ENCODE data around the gene NUDT4B.
"Not testable (repeated sequence)": the region's sequence is repeated elsewhere in the genome, so short reads cannot be mapped to it uniquely, and the experiment has no call there.

The NUDT4B gene

GRCh38 chr1:148748563-148749334 is at the start of gene NUDT4B:
Gene NUDT4B, plus strand, starts transcription at chr1:148748774. Its CDS starts 179 bp downstream, at chr1:148748953.
- not testable (repeated sequence) for DNase-seq (ENCODE audit: low spot score)

- DNase-seq (ENCODE audit: low spot score) = not testable (repeated sequence)
Measured at GRCh38 chr1:148699357-148699756, 49.2 kb upstream of the NUDT4B start.

- DNase-seq (ENCODE audit: low spot score) = not testable (repeated sequence)
Measured at GRCh38 chr1:148702242-148702641, 46.3 kb upstream of the NUDT4B start.

- DNase-seq (ENCODE audit: low spot score) = not testable (repeated sequence)
Measured at GRCh38 chr1:148703973-148704591, 44.5 kb upstream of the NUDT4B start.

- DNase-seq (ENCODE audit: low spot score) = not testable (repeated sequence)
Measured at GRCh38 chr1:148705316-148705948, 43.1 kb upstream of the NUDT4B start.

GRCh38 chr1:148708779-148709333 is 39.7 kb upstream of the NUDT4B start:
- not testable (repeated sequence) for DNase-seq (ENCODE audit: low spot score)

GRCh38 chr1:148710772-148711523 is 37.6 kb upstream of the NUDT4B start:
- not testable (repeated sequence) for DNase-seq (ENCODE audit: low spot score)

GRCh38 chr1:148712353-148712752 is 36.2 kb upstream of the NUDT4B start:
- not testable (repeated sequence) for DNase-seq (ENCODE audit: low spot score)

- DNase-seq (ENCODE audit: low spot score) = not testable (repeated sequence)
Measured at GRCh38 chr1:148715518-148715917, 33.1 kb upstream of the NUDT4B start.

GRCh38 chr1:148716966-148717520 is 31.5 kb upstream of the NUDT4B start:
- DNase-seq (ENCODE audit: low spot score) = not testable (repeated sequence)

GRCh38 chr1:148720918-148721317 is 27.7 kb upstream of the NUDT4B start:
- DNase-seq (ENCODE audit: low spot score) = not testable (repeated sequence)

- DNase-seq (ENCODE audit: low spot score) = not testable (repeated sequence)
Measured at GRCh38 chr1:148722758-148723157, 25.8 kb upstream of the NUDT4B start.

- not testable (repeated sequence) for DNase-seq (ENCODE audit: low spot score)
Measured at GRCh38 chr1:148723515-148723914, 25.1 kb upstream of the NUDT4B start.

- DNase-seq (ENCODE audit: low spot score) = not testable (repeated sequence)
Measured at GRCh38 chr1:148724872-148725271, 23.7 kb upstream of the NUDT4B start.

- not testable (repeated sequence) for DNase-seq (ENCODE audit: low spot score)
Measured at GRCh38 chr1:148727862-148728261, 20.7 kb upstream of the NUDT4B start.

GRCh38 chr1:148729128-148729527 is 19.4 kb upstream of the NUDT4B start:
- not testable (repeated sequence) for DNase-seq (ENCODE audit: low spot score)

- DNase-seq (ENCODE audit: low spot score) = not testable (repeated sequence)
Measured at GRCh38 chr1:148729541-148729940, 19.0 kb upstream of the NUDT4B start.

GRCh38 chr1:148732277-148732676 is 16.3 kb upstream of the NUDT4B start:
- not testable (repeated sequence) for DNase-seq (ENCODE audit: low spot score)

- DNase-seq (ENCODE audit: low spot score) = not testable (repeated sequence)
Measured at GRCh38 chr1:148733585-148734310, 14.8 kb upstream of the NUDT4B start.

GRCh38 chr1:148734311-148734662 is 14.3 kb upstream of the NUDT4B start:
- DNase-seq (ENCODE audit: low spot score) = not testable (repeated sequence)

- DNase-seq (ENCODE audit: low spot score) = not testable (repeated sequence)
Measured at GRCh38 chr1:148735538-148735937, 13.0 kb upstream of the NUDT4B start.
